IPS-18c (cell line): Measurements from ENCODE around the gene PDRG1.

Experiments
- H3K4me3 ChIP-seq: 2 replicates; pipeline ENCODE4 v1.7.0; 2013; ENCODE audit warnings: low read depth, mild to moderate bottlenecking, low read length, moderate library complexity; ENCODE audit not compliant: insufficient read depth
- H3K9me3 ChIP-seq: one replicate; pipeline ENCODE4 v1.6.1; 2013; ENCODE audit warnings: mild to moderate bottlenecking, low read length, moderate library complexity; ENCODE audit not compliant: control insufficient read depth, insufficient read depth

The PDRG1 gene

DNA sequence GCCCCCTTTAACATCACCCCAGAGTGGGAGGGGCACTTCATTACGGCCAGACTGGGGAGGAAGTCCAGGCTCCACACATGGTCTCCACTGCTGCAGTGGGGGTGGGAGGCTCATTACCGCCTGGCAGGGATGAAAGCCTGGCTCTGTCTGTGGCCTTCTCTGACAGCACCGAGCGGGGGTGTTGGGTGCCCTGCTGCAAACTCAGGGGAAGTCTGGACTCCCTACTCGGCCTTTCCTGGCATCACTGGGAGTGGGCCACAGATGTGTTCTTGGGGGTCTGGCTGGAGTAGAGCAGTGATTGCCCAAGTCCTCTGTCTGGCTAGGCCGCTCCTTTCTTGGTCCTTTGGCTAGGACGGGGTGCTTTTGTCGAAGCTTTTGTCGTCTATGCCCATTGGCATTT lies 54.3 kb downstream of the PDRG1 start:
- H3K9me3 ChIP-seq = no peaks in the 10 kb centered on the region
- H3K4me3 ChIP-seq = no peak overlapping the region

DNA sequence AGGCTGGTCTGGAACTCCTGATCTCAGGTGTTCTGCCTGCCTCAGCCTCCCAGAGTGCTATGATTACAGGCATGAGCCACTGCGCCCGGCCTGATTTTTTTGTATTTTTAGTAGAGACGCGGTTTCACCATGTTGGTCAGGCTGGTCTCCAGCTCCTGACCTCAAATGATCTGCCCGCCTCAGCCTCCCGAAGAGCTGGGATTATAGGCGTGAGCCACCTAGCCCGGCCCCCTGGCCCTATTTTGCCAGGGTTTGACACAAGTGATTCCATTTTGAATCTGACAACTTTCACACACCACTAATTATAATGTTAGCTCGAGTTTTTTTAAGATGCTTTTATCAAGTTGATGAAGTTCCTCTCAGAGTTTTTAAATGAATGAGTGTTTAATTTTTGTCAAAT lies 55.8 kb downstream of the PDRG1 start:
- Histone ChIP-seq H3K4me3 (no peak overlapping the region), H3K9me3 (no peaks in the 10 kb centered on the region)

DNA sequence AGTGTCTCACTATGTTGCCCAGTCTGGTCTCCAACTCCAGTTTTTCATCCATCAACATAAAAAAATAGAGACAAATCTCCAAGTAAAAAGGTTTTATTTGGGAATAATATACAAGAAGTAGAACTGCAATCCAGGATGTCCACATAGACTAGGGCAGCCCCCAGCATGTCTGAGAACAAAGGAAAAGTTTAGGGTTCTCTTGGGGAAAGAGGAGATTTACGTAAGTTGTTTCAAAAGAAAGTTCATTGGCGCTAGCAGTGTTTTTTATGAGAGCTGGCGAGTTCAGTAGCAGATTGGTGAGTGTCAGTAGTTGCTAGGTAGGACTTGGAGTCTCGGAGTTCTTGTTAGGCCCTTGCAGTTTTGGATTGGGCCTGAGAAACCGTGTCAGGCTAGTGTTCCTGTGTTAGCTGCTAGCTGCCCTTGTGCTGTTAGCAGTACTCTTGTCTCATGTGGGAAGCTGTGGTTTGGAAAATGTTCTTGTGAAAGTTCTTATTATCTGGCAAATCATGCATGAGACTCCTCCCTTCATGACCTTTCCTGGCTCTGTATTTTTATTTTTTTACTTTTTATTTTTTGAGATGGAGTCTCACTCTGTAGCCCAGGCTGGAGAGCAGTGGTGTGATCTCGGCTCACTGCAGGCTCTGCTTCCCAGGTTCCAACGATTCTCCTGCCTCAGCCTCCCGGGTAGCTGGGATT lies 56.7 kb downstream of the PDRG1 start:
- Histone ChIP-seq H3K9me3 (no peaks in the 10 kb centered on the region), H3K4me3 (no peak overlapping the region)
